HUES48 (cell line): ENCODE results near the gene CNTRL.

Source experiments
- H3K27ac ChIP-seq: one replicate; pipeline ENCODE4 v1.7.0; 2013; ENCODE audit warnings: low read depth, low read length, inconsistent platforms
- H3K27me3 ChIP-seq: 2 replicates; pipeline ENCODE4 v1.6.1; 2013; ENCODE audit warnings: mild to moderate bottlenecking, low read length; ENCODE audit not compliant: control insufficient read depth, insufficient read depth
- H3K36me3 ChIP-seq: 2 replicates; pipeline ENCODE4 v1.6.1; 2013; ENCODE audit warnings: low read length; ENCODE audit not compliant: control insufficient read depth, insufficient read depth
- H3K4me1 ChIP-seq: 2 replicates; pipeline ENCODE4 v1.6.1; 2013; ENCODE audit warnings: mild to moderate bottlenecking, low read length; ENCODE audit not compliant: control insufficient read depth, insufficient read depth
- H3K4me3 ChIP-seq: 2 replicates; pipeline ENCODE4 v1.5.1; 2013; ENCODE audit warnings: mild to moderate bottlenecking, low read depth, low read length
- H3K9ac ChIP-seq: 2 replicates; pipeline ENCODE4 v1.6.1; 2013; ENCODE audit warnings: mild to moderate bottlenecking, low read depth, low read length, moderate library complexity
- H3K9me3 ChIP-seq: 2 replicates; pipeline ENCODE4 v1.6.1; 2013; ENCODE audit warnings: low read length; ENCODE audit not compliant: control insufficient read depth, insufficient read depth

Gene CNTRL

GRCh38 chr9:121135642-121136041 is 60.9 kb downstream of the CNTRL start:
- Histone ChIP-seq H3K9me3 (no peaks in the 10 kb centered on the region), H3K27ac (no peak overlapping the region), H3K9ac (no peak overlapping the region), H3K27me3 (no peaks in the 10 kb centered on the region), H3K4me1 (peaks cover 15% of the 10 kb centered on the region), H3K36me3 (no peaks in the 10 kb centered on the region; the same call in 1 of the 2 replicates), H3K4me3 (no peak overlapping the region)

GRCh38 chr9:121138561-121138960 is 63.8 kb downstream of the CNTRL start:
- peaks cover 18% of the 10 kb centered on the region for H3K4me1 ChIP-seq
- no peak overlapping the region for H3K27ac ChIP-seq
- peaks cover 11% of the 10 kb centered on the region for H3K36me3 ChIP-seq
- H3K27me3 ChIP-seq: no peaks in the 10 kb centered on the region
- H3K9ac ChIP-seq: no peak overlapping the region
- no peak overlapping the region for H3K4me3 ChIP-seq
- H3K9me3 ChIP-seq: no peaks in the 10 kb centered on the region

GRCh38 chr9:121138973-121139372 is 64.2 kb downstream of the CNTRL start:
- H3K4me1 ChIP-seq: peaks cover 18% of the 10 kb centered on the region
- no peak overlapping the region for H3K9ac ChIP-seq
- H3K27me3 ChIP-seq: no peaks in the 10 kb centered on the region
- no peaks in the 10 kb centered on the region for H3K9me3 ChIP-seq
- no peak overlapping the region for H3K4me3 ChIP-seq
- H3K27ac ChIP-seq: no peak overlapping the region
- H3K36me3 ChIP-seq: peaks cover 15% of the 10 kb centered on the region

- peaks cover 26% of the 10 kb centered on the region for H3K36me3 ChIP-seq
These were observed 65.4 kb downstream of the CNTRL start for GRCh38 chr9:121140162-121140561.

GRCh38 chr9:121141306-121141705 is 66.6 kb downstream of the CNTRL start:
- peaks cover 27% of the 10 kb centered on the region for H3K36me3 ChIP-seq
- H3K9me3 ChIP-seq: no peaks in the 10 kb centered on the region
- no peak overlapping the region for H3K9ac ChIP-seq
- no peak overlapping the region for H3K27ac ChIP-seq
- no peaks in the 10 kb centered on the region for H3K27me3 ChIP-seq
- peaks cover 10% of the 10 kb centered on the region for H3K4me1 ChIP-seq
- H3K4me3 ChIP-seq: no peak overlapping the region

More at GRCh38 chr9:121140162-121140561, 65.4 kb downstream of the CNTRL start:
- Histone ChIP-seq H3K9me3 (no peaks in the 10 kb centered on the region), H3K4me1 (peaks cover 15% of the 10 kb centered on the region), H3K9ac (no peak overlapping the region), H3K27me3 (no peaks in the 10 kb centered on the region), H3K4me3 (no peak overlapping the region), H3K27ac (no peak overlapping the region)

GRCh38 chr9:121141706-121142105 is 67.0 kb downstream of the CNTRL start:
- Histone ChIP-seq H3K36me3 (peaks cover 27% of the 10 kb centered on the region), H3K9ac (no peak overlapping the region), H3K4me1 (peaks cover 10% of the 10 kb centered on the region), H3K4me3 (no peak overlapping the region), H3K27ac (no peak overlapping the region), H3K27me3 (no peaks in the 10 kb centered on the region), H3K9me3 (no peaks in the 10 kb centered on the region)

- peaks cover 31% of the 10 kb centered on the region for H3K36me3 ChIP-seq
- H3K4me3 ChIP-seq: no peak overlapping the region
- H3K27ac ChIP-seq: no peak overlapping the region
- no peak overlapping the region for H3K9ac ChIP-seq
- no peaks in the 10 kb centered on the region for H3K9me3 ChIP-seq
- H3K27me3 ChIP-seq: no peaks in the 10 kb centered on the region
- peaks cover 10% of the 10 kb centered on the region for H3K4me1 ChIP-seq
These were observed 69.0 kb downstream of the CNTRL start for GRCh38 chr9:121143771-121144170.

GRCh38 chr9:121144482-121144881 is 69.7 kb downstream of the CNTRL start:
- H3K27ac ChIP-seq: no peak overlapping the region
- H3K9me3 ChIP-seq: no peaks in the 10 kb centered on the region
- no peaks in the 10 kb centered on the region for H3K27me3 ChIP-seq
- no peak overlapping the region for H3K9ac ChIP-seq
- H3K4me1 ChIP-seq: peaks cover 10% of the 10 kb centered on the region
- H3K36me3 ChIP-seq: peaks cover 35% of the 10 kb centered on the region
- no peak overlapping the region for H3K4me3 ChIP-seq

GRCh38 chr9:121150188-121150587 is 75.4 kb downstream of the CNTRL start:
- H3K9ac ChIP-seq: no peak overlapping the region
- peaks cover 8% of the 10 kb centered on the region for H3K36me3 ChIP-seq
- peaks cover 9% of the 10 kb centered on the region; the same call in 1 of the 2 replicates for H3K4me1 ChIP-seq
- H3K27ac ChIP-seq: no peak overlapping the region
- no peaks in the 10 kb centered on the region for H3K9me3 ChIP-seq
- no peaks in the 10 kb centered on the region for H3K27me3 ChIP-seq
- H3K4me3 ChIP-seq: no peak overlapping the region

- Histone ChIP-seq H3K27ac (no peak overlapping the region), H3K4me1 (peaks cover 9% of the 10 kb centered on the region; the same call in 1 of the 2 replicates), H3K9me3 (no peaks in the 10 kb centered on the region), H3K4me3 (no peak overlapping the region), H3K27me3 (no peaks in the 10 kb centered on the region), H3K9ac (no peak overlapping the region), H3K36me3 (peaks cover 11% of the 10 kb centered on the region)
These were observed 78.9 kb downstream of the CNTRL start for GRCh38 chr9:121153642-121154041.

- Histone ChIP-seq H3K9ac (no peak overlapping the region), H3K4me3 (no peak overlapping the region), H3K27me3 (no peaks in the 10 kb centered on the region), H3K36me3 (peaks cover 6% of the 10 kb centered on the region), H3K9me3 (no peaks in the 10 kb centered on the region), H3K4me1 (peaks cover 7% of the 10 kb centered on the region; the same call in 1 of the 2 replicates), H3K27ac (no peak overlapping the region)
These were observed 80.0 kb downstream of the CNTRL start for GRCh38 chr9:121154782-121155181.
